ENCODE data around the gene STARD7. TPM values are rescaled to one million over a fixed set of nuclear protein-coding genes. Genes with fewer than 3 reads are reported as not detected.
"Not testable (repeated sequence)": the region's sequence is repeated elsewhere in the genome, so short reads cannot be mapped to it uniquely, and the experiment has no call there.

The STARD7 gene
- total RNA-seq, 1 donor from 2014 or later = 42.1 TPM

- no peak for DNase-seq (ENCODE audit: low spot score)
Measured at GRCh38 chr2:96163768-96164429, 44.7 kb downstream of the STARD7 start.

DNA sequence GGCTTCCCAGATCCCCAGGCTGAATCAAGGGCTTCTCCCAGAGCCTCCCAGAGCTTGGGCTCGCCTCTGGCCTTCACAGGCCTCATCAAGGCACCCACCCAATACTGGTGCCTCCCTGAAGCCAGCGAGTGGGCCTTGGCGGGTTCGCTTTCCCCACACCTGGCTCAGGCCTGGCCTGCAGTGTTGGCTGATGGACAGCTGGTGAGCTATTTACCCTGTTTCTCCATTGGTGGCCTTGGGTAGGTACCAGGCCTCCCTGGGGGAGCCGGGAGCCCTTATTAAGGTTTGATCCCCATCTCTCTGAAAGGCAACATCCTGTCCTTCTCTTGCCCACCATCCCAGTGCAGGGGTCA, 45.2 kb downstream of the STARD7 start:
- DNase-seq (ENCODE audit: low spot score) = no peak

- DNase-seq (ENCODE audit: low spot score) = peak; percentile 24
Measured at GRCh38 chr2:96161898-96162297, 46.7 kb downstream of the STARD7 start.

- DNase-seq (ENCODE audit: low spot score) = not testable (repeated sequence)
Measured at GRCh38 chr2:96160366-96160765, 48.3 kb downstream of the STARD7 start.

GRCh38 chr2:96159084-96159830, 49.4 kb downstream of the STARD7 start:
- DNase-seq (ENCODE audit: low spot score) = no peak

DNA sequence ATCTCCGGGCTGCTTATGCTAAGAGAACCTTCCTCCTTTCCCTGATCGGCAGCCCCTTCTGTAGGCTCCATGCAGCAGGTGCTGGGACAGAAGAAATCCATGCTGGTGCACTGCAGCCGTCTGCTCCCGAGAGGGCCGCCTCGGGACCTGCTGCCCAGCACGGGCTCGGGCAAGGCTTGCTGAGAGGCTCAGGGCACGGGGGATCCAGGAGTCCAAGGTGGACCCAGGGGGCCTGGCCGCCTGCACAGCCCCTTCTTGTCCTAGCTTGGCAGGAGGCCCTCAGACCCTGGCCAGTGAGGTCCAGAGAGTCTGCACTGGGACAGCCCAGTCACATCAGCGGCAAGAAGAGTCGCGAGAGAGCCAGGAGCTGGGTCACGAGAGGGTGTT, 50.1 kb downstream of the STARD7 start:
- DNase-seq (ENCODE audit: low spot score) = no peak

- no peak for DNase-seq (ENCODE audit: low spot score)
Measured at GRCh38 chr2:96157649-96158553, 50.7 kb downstream of the STARD7 start.

DNA sequence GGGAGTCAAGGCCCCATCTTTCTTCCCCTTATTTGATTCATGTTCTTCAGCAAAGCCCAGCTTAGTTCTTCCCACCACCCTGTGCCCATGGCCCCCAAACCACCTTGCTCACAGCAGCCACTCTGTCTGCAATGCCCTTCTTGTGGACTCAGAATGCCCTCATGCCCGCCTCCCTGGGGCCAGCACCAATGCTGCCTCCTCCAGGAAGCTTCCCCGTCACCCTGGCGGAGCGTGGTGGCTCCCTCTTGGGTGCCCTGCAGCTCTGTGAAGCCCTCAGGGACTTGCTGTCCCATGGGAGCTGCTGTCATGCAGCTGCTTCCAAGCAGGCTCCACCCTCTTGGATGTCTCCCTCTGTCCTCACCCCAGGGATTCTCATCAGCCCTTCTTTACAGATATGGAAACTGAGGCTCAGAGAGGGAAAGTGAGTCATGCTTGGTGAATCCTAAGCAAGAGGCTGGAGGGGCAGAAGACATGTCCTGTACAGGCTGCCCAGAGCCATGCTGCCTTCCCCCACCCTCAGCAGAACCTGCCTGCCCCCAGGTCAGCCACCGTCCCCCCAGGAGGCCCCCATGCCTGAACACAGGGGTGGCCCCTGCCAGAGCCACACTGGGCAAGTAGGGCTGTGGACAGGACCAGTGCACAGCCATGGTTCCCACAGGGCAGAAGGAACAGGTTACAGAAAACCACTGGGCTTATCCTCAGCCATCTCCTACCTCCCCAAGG, 51.5 kb downstream of the STARD7 start:
- DNase-seq (ENCODE audit: low spot score) = no peak

- no peak for DNase-seq (ENCODE audit: low spot score)
Measured at GRCh38 chr2:96156011-96156820, 52.4 kb downstream of the STARD7 start.

GRCh38 chr2:96154506-96155380, 53.9 kb downstream of the STARD7 start:
- no peak for DNase-seq (ENCODE audit: low spot score)

- no peak for DNase-seq (ENCODE audit: low spot score)
Measured at GRCh38 chr2:96153991-96154431, 54.6 kb downstream of the STARD7 start.

- DNase-seq (ENCODE audit: low spot score) = no peak
Measured at GRCh38 chr2:96153291-96153713, 55.3 kb downstream of the STARD7 start.

GRCh38 chr2:96152304-96153161, 56.1 kb downstream of the STARD7 start:
- no peak for DNase-seq (ENCODE audit: low spot score)

GRCh38 chr2:96151595-96152303, 56.9 kb downstream of the STARD7 start:
- no peak for DNase-seq (ENCODE audit: low spot score)

DNA sequence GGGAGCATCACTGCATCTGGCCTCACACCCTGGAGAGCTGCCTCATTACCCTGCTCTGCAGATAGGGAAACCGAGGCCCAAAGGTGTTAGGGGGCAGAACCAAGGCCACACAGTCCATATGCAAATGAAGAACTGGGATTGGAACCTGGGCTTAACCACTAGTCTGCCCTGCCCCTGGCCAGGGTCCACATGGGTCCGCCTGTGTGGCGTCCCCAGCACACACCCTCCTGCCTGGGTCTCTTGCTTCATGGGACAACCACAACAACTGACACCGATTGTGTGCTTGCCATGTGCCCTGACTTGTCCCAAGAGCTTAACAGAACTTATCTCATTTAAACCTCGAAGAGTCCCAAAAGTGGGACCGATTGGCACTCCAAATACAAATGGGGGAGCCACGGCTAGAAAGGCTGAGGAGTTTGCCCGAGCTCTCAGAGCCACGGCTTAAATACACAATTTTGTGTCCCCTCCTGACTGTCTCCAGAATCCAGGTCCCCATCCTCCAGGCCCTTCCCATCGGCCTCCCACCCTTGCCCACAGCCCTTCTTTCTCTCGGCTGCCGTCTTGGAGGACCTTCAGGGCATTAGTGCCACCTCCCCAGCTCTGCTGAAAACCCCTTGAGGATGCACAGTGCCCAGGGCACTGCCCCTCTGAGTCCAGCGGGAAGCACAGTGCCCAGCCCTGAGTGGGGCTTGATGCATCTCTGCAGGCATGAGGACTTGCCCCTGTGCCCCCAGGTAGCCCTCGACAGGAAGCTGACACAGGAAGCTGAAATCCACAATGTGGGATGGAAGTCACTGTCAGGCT, 57.6 kb downstream of the STARD7 start:
- DNase-seq (ENCODE audit: low spot score) = no peak

DNA sequence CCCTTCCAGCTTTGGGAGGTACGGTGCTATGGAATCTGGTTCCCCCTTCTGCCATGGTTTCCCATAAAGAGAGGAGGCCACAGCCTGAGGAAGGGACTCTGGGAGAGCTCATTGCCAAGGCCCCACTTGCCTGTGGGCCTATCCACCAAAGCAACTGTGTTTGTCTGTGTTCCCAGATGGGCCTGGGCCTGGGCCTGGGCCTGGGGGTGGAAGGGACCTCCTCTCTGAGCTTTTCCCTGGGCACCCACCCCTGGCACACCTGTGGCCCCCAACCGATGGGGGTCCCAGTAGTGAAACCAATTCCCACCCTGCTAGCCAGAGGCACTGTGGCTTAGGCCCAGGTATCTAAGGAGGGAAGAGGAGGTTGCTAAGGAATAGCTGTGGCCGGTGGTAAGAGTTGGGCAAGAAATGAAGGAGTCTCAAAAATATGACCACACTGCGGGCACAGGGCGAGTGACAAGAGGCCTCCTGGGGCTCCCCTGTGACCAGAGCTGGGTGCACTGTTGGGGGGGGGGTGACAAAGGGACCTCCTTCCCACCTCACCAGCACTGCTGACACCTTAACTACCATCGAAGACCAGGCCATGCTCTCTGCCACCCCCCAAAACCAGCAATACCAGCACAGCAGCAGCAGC, 58.5 kb downstream of the STARD7 start:
- no peak for DNase-seq (ENCODE audit: low spot score)
